ENCODE data around the gene ZNF157.
"Not testable (repeated sequence)": the region's sequence is repeated elsewhere in the genome, so short reads cannot be mapped to it uniquely, and the experiment has no call there.

Gene ZNF157

DNA sequence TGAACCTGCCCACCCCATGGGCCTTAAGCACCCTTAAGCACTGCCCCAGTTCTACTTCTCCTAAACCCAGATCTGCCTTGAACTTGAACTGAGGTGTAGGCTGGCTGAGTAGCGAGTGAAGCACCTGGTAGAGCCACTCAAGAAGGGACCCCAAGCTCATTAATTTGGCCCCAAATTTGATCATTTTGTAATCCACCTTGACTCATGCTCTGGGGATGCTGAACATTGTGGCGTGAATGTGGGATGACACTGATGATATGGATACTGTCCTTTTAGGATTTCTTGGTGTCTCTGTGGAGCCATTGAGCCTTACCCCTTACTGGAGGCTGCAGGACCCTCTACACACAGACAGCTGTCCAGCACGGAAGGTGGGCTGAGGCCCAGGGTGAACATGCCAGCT is at the start of gene ZNF157:
Gene ZNF157 (plus strand): TSS at position 301 of the 400 bp plus-strand sequence. CDS start 91 bp downstream, at position 392.
- DNase-seq = no peak

DNA sequence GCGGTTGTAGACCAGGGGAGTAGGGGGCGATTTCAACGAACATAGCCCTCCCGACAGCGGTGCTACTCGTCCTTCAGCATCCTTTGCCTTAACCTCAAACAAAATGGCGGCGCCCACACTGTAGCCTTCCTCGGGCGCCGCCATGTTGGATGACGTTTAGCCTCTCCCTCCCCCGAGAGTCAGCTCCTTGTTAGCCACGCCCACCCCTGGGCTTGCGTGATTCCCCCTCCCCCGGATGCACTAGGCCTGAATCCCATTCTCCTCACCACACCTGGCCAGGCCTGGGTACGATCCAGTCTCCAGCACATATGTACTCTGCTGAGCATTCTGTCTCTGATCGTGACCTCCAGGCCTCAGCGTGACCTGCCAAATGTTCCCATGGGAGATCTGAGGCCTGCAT is 49.0 kb upstream of the ZNF157 start:
- no peak for DNase-seq

- no peak for DNase-seq
Measured at GRCh38 chrX:47321823-47322371, 48.5 kb upstream of the ZNF157 start.

DNA sequence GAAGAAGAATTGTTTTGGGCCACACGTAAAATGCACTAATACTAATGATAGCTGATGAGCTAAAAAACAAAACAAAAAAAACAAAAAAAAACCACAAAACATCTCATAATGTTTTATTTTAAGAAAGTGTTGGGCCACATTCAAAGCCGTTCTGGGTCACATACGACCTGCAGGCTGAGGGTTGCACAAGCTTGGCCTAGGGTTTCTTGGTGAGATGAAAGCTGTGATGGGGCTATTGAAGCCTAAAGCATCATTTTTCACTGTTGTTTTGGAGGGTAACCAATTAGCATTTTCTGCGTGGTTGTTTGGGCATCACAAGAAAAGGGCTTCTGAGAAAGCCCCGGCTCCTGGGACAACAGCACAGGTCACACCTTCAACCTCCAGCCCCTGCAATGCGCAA is 42.5 kb upstream of the ZNF157 start:
- no peak for DNase-seq

DNA sequence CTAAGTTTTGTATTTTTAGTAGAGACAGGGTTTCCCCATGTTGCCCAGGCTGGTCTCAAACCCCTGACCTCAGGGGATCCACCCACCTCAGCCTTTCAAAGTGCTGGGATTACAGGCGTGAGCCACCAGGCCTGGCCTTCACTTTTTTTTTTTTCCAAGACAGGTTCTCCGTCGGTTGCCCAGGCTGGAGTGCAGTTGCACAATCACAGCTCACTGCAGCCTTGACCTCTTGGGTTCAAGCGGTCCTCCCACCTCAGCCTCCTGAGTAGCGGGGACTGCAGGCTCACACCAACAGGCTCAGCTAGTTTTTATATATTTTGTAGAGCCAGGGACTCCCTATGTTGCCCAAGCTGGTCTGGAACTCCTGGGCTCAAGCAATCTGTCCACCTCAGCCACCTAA is 37.6 kb upstream of the ZNF157 start:
- not testable (repeated sequence) for DNase-seq

DNA sequence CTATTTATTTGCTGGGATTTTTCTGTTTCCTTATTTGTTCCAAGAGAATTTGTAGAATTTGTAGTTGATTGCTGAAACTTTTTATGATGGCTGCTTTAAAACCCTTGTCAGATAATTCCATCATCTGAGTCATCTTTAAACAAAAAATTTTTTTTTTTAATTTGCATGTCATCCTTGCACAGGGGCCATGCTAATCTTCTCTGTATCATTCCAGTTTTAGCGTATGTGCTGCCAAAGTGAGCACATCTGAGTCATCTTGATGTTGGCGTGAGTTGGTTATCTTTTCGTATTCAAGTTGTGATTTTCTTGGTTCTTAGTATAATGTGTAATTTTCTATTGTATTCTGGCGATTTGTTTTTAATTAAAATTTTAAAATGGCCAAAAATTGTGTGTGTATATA is 18.7 kb upstream of the ZNF157 start:
- DNase-seq = no peak

GRCh38 chrX:47358387-47359065 is 11.9 kb upstream of the ZNF157 start:
- no peak for DNase-seq

DNA sequence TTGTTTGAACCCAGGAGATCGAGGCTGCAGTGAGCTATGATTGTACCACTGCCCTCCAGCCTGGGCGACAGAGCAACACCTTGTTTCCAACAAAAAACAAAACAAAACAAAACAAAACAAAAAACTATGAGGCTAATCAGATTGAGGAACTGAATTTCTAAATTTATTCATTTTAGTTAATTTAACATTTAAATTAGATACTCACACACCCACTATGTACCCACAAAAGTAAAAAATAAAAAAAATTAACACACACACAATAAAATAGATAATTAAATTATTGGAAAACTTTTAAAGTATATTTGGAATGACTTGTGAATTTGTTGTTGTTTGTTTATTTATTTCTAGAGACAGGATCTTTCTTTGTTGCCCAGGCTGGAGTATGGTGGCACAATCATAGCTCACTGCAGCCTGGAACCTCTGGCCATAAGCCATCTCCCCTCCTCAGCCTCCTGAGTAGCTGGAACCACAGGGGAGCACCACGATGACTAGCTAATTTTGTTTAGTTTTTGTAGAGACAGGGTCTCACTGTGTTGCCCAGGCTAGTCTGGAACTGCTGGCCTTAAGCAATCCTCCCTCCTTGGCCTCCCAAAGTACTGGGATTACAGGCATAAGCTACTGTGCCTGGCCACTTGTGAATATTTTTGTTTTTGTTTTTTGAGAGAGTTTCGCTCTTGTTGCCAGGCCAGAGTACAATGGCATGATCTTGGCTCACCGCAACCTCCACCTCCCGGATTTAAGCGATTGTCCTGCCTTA is 9.8 kb upstream of the ZNF157 start:
- DNase-seq = no peak

DNA sequence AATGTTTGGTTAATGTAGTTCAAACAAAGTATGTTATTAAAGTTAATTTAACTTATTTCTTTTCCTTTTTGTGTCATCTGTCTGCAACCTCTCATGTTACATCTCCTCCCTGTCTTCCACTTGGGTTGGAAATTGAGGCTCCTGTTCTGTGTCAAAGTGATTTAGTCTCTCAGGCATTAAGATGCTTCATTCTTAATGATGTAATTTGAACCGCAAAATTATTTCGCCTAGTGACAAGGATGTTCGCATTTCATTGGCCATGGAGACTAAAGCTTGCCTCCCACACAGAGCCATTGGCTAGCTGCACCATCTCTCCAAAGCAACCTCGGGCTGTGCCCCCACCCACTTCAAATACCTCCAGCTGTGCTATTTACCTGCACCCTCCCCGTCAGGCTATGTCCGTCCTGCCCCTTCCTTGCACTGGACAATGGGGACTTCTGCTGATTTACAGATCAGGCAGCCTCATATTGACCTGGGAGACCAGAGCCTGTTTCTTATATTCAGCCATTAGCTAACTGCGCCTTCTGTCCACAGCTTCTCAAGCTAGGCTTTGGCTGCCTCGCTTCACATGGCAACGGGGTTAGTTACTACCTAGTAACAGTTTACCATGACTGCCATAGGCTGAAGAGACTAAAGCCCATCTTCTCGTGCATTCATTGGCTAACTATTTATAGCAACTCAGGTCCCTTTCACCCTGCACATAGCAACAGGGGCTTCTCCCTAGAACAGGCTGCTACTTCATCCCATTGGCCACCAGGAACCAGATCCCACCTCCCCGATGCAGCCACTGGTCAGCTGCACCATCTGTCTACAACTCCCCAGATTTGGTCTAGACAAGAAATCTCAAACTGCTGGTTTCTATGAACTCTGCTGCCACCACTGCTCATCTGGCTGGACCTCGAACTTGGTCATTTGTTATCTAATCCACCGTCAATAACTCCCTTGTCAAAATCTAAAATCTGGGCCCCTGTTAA is 8.6 kb upstream of the ZNF157 start:
- DNase-seq = peak; percentile 47 to 48

DNA sequence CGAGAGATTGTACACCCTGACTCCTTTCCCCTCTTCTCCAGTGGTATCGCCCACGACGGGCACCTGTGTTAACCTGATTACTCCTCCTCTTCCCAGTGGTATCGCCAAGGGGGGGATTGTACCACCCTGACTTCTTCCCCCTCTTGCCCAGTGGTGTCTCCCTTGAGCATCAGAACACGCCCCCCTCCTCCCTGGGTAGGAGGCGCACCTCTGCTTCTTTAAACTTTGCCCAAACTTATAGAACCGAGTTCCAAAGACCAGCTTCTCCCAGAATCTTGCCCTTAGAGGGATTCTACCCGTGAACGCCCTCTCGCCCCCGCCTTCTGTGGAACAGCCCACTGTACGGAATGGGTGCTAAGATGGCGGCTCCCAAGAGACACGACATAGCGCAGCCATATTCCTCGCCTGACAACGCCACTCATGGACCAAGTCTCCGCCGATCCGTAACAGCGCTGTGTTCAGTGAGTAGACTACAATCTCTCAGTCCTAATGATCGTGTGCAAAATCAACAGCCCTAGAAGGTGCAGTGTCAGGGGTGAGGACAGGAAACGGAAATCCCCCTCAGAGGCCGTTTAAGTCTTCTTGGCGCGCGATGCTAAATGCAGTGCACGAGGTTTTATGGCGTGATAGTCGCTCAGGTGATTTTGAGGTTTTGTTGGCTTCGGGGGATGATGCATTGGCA is 4.2 kb upstream of the ZNF157 start:
- DNase-seq = peak; percentile 30 to 57

DNA sequence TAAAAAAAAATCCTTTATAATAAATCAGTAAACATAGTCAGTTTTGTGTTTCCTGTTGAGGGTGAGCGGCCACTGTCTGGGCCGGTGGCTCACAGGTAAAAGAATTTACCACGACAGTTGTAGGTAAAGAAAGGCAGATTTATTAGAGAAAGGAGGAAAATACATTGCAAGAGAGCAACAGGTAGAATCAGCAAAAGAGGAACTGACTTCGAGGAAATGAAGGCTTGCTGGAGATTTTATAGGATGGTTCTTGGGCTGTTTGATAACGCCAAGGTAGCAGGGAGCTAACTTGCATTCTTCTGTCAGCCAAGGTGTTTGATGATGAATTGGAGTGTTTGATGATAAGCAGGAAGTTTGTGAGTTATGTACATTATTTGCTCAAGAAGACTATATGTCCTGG is 2.8 kb downstream of the ZNF157 start:
- no peak for DNase-seq

GRCh38 chrX:47380268-47380667 is 9.9 kb downstream of the ZNF157 start:
- DNase-seq = peak; percentile 49 to 62

- not testable (repeated sequence) for DNase-seq
Measured at GRCh38 chrX:47380837-47381236, 10.5 kb downstream of the ZNF157 start.

GRCh38 chrX:47384502-47384901 is 14.1 kb downstream of the ZNF157 start:
- peak; percentile 30 to 77 for DNase-seq

- DNase-seq = no peak
Measured at GRCh38 chrX:47390780-47391179, 20.4 kb downstream of the ZNF157 start.

DNA sequence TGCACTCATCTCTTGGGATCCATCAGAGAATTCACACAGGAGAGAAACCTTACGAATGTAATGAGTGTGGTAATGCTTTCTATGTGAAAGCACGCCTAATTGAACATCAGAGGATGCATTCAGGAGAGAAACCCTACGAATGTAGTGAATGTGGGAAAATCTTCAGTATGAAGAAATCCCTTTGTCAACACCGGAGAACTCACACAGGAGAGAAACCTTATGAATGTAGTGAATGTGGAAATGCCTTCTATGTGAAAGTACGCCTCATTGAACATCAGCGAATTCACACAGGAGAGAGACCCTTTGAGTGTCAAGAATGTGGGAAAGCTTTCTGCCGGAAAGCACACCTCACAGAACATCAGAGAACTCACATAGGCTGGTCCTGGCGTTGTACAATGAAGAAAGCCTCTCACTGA is 42.8 kb downstream of the ZNF157 start:
- DNase-seq = no peak

DNA sequence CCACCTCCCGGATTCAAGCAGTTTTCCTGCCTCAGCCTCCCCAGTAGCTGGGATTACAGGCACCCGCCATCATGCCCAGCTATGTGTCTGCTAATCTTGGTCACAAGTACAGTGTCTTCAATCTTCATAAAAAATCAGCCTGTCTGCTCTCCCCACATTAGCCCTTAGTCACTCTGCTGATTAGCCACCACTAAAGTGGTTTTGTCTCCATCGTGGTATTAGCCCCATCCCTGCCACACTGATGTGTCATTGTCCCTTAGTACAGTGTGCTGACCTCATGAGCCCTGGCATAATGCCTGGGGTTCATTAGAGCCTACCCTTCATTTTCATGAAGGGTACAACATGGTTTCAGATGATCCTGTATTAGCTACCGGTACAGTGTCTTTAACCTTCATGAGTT is 49.9 kb downstream of the ZNF157 start:
- no peak for DNase-seq

DNA sequence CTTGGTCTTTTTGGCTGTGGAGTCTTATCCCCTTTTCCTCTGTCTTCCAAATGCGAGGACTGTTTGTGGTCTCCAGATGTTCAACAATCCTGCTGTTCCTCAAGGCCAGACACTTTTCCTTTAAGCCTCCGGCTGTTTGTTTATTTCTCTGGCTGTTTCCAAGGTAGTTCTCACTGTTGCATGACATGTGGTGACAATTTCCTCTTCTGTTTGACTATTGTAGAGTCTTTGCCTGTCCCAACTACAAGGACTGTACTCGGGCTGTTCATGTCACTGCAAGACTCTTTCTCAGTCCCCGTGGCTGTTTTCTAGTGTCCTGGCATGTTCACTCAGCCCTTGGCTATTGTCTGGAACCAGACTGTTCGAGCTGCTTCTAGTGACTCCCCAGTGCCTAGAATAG is 50.6 kb downstream of the ZNF157 start:
- no peak for DNase-seq

GRCh38 chrX:47422444-47422843 is 52.1 kb downstream of the ZNF157 start:
- no peak for DNase-seq

DNA sequence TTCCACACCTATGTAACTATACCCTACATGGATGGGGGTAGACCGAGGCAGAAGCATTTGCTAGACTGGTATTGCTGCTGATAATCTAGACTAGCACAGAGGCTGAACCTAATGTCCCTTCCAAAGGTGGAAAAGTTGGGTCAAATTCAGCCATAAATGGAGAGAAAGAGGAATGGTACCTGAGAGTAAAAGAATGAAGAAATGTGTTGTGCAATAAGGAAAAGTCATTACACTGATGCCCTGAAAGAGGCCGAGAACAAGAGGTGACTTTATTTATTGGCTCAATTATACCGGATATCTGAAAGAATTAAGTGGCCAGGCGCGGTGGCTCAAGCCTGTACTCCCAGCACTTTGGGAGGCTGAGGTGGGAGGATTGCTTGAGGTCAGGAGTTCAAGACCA is 60.5 kb downstream of the ZNF157 start:
- no peak for DNase-seq

DNA sequence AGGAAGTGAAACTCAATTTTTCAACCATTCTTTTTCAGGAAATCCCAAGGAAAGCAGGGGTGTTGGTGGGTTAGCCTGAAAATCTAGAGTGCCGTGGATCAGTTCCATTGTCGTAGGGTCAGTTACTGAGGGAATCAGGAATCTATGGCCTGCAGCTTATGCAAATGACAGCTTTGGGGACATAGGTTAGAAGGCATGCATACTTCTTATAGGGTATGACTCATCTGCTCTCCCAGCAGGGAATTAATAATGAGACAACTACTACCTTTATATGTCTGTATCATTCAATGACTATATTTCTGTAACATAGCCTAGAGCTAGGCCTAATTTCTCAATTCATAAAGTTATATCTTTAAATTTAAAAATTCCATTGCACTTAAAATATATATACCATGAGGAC is 76.1 kb downstream of the ZNF157 start:
- no peak for DNase-seq

DNA sequence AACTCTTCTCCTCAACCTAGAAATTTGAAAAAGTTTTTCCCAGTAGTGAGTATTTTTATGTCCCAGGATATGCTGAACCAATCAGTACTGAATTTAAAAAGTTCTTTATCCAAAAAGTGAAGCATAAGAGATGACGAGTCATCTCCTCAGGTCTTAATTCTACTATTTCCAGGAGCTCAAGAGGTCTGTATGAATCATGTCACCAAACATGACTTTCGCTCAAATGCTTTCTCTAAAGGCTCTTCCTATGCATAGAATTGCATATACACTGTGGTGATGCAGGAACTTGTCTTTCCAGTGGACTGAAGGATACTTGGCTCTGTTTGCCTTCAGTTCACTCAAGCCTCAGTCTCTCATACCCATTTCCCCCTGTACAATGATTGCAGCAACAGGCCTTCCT is 76.6 kb downstream of the ZNF157 start:
- DNase-seq = no peak

Data from inflammatory macrophage treated with lipopolysaccharide for 1 hour (primary cell).